CMK (cell line): Measurements from ENCODE around the gene FAM193B.
"Not testable (repeated sequence)": the region's sequence is repeated elsewhere in the genome, so short reads cannot be mapped to it uniquely, and the experiment has no call there.

Experiments
- DNase-seq: peaks from one replicate; pipeline ENCODE4 v3.0.0-alpha.2; 2010; ENCODE audit warnings: low read depth

FAM193B gene

GRCh38 chr5:177537389-177538361 lies 16.7 kb downstream of the FAM193B start:
- no peak for DNase-seq

- no peak for DNase-seq
Observed at GRCh38 chr5:177536386-177536785, 18.0 kb downstream of the FAM193B start.

DNA sequence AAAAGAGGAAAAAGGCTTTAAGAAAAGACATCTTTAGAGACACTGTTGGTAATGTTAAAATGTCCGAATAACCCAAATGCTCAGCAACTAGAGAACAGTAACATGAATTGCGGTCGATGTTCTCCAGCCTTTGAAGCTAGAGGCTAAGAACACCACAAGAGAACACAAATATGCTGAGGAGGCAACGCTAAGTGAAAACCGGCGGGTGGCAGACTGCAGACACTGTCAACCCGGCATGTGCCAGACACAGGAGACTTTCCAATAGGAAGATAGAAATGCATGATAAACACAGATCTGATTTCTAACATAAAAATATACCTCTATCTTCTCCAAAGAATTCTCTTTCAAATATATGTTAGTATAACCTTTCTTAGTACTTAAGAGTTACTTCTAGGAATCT lies 19.2 kb downstream of the FAM193B start:
- no peak for DNase-seq

DNA sequence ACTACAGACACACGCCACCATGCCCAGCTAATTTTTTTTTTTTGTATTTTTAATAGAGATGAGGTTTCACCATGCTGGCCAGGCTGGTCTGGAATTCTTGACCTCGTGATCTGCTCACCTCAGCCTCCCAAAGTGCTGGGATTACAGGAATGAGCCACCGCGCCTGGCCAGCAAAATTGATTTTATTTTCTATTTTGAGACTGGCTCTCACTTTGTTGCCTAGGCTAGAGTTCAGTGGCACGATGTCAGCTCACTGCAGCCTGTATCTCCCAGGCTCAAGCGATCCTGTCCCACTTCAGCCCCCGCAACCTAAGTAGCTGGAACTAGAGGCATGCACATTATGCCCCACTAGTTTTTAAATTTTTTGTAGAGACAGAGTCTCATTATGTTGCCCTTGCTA lies 19.9 kb downstream of the FAM193B start:
- DNase-seq = not testable (repeated sequence)

- no peak for DNase-seq
Observed at GRCh38 chr5:177531209-177531940, 23.0 kb downstream of the FAM193B start.

DNA sequence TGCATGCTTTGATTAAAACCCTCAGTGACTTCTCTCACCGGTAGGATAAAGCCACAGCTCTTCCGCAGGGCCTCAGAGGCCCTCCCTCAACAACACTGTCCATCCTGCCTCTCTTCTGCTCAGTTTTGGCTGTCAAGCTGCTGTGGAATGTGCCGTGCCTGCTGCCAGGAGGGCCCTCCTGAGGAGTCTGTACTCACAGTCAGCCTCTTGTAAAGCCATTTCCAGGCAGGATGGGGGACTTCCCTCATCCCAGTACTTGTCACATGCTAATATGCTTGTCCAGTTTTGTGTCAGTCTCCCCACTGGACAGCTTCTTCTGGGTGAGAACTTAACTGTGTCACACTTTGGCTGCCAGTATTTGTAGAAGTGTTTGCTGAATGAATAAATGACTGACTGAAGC lies 23.7 kb downstream of the FAM193B start:
- no peak for DNase-seq

GRCh38 chr5:177529247-177530203 lies 24.8 kb downstream of the FAM193B start:
- no peak for DNase-seq

- no peak for DNase-seq
Observed at GRCh38 chr5:177528631-177529030, 25.7 kb downstream of the FAM193B start.

GRCh38 chr5:177527595-177527994 lies 26.8 kb downstream of the FAM193B start:
- DNase-seq = no peak

DNA sequence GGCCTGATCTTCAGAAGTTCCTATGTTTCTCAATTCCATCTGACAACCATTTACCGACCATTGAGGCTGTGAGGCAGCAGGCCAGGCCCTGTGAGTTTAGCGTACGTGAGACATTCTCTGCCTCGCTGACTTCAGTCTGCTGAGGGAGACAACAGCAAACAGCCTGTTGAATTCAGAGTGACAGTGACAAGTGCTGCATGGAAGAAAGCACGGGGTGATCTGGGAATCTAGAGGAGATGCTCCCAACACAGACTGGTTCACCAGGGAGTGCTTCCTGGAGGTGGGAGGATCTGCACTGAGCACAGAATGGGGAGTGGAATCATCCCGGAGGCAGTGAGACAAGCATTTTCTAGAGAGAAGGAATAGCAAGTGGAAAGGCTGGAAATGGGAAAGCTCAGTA lies 27.6 kb downstream of the FAM193B start:
- no peak for DNase-seq

GRCh38 chr5:177526191-177526590 lies 28.2 kb downstream of the FAM193B start:
- no peak for DNase-seq

GRCh38 chr5:177524941-177525655 lies 29.3 kb downstream of the FAM193B start:
- DNase-seq = no peak

- no peak for DNase-seq
Observed at GRCh38 chr5:177524539-177524900, 29.8 kb downstream of the FAM193B start.

GRCh38 chr5:177523711-177524538 lies 30.4 kb downstream of the FAM193B start:
- DNase-seq = no peak

DNA sequence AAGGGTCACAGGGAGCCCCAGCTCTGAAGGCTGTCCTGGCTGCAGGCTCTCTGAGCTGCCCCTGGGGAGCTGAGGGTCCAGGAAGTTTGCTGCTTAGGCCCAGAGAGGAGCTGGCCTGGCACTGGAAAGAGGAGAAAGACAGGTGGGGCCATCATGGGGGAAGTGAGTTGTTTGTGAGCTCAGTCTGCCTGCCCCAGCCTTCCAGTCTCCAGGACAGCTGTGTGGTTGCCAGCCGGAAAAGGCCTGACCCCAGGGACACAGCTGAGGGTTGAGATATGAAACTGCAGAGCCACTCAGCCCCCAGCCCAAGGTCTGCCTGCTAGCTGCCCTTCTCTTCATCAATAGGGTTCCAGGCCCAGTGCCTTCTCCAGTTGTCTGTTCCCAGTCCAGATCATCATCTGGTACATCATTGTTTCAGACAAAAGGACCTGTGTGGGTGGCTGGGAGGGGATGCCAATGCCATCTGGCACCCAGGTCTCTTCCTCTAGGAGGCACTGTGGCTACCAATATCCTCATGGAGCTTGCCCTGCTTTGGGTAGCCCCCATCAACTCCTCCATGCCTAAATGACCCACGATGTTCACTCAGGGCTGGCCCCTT lies 33.3 kb downstream of the FAM193B start:
- DNase-seq = no peak

- no peak for DNase-seq
Observed at GRCh38 chr5:177520271-177520670, 34.1 kb downstream of the FAM193B start.

- no peak for DNase-seq
Observed at GRCh38 chr5:177519463-177520235, 34.7 kb downstream of the FAM193B start.

DNA sequence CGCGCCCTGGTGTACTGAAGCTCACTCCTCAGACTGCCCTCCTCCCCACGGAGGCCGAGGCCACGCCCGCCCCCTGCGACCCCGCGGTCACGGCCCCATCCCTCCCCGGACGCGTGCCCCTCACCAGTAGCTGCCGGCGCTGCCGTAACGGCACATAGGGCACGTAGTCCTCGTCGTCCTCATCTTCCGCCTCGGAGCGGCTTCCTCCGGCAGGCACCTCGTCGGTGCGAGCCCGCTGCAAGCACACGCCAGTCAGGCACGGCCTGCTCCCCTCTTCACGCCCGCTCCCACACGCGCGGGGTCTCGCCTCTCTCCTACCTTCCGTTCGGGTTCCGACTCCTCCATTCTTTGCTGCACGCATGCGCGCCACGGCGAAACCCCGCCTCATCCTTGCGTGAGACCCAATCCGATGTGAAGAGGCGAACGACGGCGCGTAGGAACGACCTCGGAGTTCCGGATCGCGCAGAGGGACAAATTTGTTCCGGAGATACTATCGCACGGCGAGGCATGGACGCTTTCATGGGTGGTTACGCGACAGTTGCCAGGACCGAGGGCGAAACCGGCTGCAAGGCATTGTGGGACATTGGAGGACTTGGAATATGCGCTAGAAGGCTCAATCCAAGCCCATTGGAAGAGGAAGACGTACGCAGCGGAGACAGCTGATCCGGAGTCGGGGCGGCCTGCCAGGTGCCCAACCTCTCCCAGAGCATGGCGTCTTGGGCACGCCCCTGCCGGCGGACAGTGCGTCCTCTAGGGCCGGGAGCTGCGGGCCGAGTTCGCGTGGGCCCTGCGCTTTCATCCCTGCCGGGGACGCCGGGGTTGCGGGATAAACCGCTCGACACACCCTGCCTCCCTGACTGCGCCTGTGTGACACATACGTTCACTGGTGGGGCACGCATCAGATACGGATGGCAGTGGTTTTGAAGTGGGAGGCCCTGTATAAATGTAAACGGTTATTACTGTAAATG lies 37.5 kb downstream of the FAM193B start, which contains the start of gene DDX41:
Gene DDX41, minus strand, starts transcription at position 361 of the 968 bp plus-strand sequence. Its CDS starts 16 bp downstream, at position 345.
- peak; percentile 96 for DNase-seq
